GM12875 (cell line): ENCODE results near the gene MYO1G.

Experiments
- H3K4me3 ChIP-seq: one replicate; pipeline ENCODE4 v1.5.1; 2011; ENCODE audit warnings: low read depth, low read length, control low read depth
- TF ChIP-seq, protein P1 (sequence below): IDR thresholded peaks from 2 replicates; pipeline ENCODE4 v1.5.1; 2011; ENCODE audit warnings: low read depth, mild to moderate bottlenecking, control low read depth, inconsistent platforms, low read length, moderate library complexity, borderline replicate concordance; ENCODE audit not compliant: insufficient read depth

Gene MYO1G

DNA sequence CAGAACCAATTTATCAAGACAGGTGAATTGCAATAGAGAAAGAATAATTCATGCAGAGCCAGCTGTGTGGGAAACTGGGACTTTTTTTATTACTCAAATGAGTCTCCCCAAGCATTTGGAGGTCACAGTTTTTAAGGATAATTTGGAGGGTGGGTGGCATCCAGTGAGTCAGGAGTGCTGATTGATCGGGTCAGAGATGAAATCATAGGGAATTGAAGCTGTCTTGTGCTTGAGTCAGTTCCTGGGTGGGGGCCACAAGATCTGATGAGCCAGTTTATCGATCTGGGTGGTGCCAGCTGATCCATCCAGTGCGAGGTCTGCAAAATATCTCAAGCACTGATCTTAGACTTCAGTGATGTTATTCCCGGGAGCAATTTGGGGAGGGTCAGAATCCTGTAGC lies 9.9 kb upstream of the MYO1G start:
- no peak overlapping the region for H3K4me3 ChIP-seq
- TF ChIP-seq, protein P1, sequence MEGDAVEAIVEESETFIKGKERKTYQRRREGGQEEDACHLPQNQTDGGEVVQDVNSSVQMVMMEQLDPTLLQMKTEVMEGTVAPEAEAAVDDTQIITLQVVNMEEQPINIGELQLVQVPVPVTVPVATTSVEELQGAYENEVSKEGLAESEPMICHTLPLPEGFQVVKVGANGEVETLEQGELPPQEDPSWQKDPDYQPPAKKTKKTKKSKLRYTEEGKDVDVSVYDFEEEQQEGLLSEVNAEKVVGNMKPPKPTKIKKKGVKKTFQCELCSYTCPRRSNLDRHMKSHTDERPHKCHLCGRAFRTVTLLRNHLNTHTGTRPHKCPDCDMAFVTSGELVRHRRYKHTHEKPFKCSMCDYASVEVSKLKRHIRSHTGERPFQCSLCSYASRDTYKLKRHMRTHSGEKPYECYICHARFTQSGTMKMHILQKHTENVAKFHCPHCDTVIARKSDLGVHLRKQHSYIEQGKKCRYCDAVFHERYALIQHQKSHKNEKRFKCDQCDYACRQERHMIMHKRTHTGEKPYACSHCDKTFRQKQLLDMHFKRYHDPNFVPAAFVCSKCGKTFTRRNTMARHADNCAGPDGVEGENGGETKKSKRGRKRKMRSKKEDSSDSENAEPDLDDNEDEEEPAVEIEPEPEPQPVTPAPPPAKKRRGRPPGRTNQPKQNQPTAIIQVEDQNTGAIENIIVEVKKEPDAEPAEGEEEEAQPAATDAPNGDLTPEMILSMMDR = no peak

DNA sequence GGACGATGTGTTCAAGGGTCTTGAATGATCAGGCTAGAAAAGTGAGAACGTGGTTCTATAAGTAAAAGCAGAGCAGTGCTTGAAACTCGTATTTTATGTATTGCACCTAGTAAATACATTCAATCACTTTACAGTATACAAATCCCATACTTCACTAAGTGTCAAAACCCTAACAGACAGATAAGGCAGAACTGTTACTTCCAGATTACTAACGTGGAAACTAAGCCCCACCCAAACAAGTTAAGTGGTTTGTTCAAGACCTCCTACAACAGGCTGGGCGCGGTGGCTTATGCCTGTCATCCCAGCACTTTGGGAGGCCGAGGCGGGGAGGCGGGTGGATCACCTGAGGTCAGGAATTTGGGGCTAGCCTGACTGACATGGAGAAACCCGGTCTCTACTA lies 9.2 kb upstream of the MYO1G start:
- TF ChIP-seq, protein P1 = no peak
- no peak overlapping the region for H3K4me3 ChIP-seq

DNA sequence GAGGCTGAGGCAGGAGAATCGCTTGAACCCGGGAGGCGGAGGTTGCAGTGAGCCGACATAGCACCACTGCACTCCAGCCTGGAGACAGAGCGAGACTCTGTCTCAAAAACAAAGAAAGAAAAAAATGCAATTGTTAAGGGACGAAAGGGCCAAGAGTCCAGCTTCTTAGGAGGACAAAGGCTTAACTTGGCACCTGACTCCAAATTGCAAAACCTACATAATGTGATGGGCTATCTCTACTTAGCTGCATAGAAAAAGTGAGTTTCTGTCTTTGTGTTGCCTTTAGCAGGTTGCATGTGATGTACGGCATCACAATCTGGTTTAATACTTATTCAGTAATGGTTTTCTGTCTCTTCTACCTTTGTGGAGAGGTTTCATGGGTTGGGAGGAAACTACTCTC lies 8.6 kb upstream of the MYO1G start:
- no peak overlapping the region for H3K4me3 ChIP-seq
- TF ChIP-seq, protein P1 = no peak

DNA sequence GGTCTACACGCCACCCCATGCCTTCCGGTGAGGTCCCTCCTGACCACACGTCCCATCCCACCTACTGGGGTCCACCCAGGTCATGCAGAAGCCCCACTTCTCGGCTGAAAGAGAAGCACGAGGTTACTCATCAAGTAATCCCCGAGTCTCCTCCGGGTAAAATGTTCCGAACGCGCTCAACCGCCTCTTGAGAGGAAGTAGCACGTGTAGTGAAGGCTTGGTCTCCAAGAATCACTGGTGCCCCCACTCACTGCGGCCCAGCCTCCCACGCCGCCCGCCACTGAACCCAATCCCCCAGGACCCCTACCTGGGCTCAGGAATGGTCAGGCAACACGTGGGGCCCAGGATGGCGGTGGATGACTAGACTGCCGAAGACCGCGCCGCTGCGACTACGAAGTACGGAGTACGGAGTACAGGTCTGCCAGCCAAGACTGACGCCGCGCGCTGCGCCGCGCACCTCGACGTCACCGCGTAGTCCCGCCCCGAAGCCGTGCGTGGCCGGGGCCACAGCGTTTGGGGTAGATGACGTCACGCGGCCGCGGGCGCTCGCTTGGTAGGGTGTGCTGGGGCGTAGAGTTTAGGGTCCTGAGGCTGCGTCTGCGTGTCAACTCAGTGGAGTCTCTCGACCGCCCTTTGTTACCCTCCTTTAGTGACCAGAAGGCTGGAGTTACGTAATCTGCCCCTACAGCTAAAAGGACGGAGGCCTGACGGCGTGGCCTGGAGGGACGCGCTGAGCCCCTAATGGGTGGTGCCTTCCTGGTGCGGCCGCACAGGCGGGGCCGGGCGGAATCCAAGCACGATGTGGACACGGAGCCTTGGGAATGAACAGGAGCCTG lies 7.6 kb upstream of the MYO1G start:
- TF ChIP-seq, protein P1 = no peak
- H3K4me3 ChIP-seq = peak overlapping the region; percentile 98

DNA sequence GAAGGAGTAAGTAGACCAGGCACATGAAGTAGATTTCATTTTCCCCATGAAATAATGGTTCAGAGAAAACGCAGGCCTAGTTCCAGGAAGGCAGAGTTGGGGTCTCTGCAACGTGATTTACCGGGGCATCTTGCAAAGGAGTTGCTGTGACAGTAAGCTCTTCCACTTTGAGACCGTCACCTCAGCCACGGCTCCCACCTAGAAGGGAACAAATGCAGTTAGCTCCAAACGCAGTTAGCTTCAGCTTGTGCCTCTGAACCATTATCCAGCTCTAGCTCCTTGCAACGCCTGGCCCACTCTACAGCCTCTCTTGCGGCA lies 7.0 kb upstream of the MYO1G start:
- TF ChIP-seq, protein P1 = no peak
- H3K4me3 ChIP-seq = peak overlapping the region; percentile 98

DNA sequence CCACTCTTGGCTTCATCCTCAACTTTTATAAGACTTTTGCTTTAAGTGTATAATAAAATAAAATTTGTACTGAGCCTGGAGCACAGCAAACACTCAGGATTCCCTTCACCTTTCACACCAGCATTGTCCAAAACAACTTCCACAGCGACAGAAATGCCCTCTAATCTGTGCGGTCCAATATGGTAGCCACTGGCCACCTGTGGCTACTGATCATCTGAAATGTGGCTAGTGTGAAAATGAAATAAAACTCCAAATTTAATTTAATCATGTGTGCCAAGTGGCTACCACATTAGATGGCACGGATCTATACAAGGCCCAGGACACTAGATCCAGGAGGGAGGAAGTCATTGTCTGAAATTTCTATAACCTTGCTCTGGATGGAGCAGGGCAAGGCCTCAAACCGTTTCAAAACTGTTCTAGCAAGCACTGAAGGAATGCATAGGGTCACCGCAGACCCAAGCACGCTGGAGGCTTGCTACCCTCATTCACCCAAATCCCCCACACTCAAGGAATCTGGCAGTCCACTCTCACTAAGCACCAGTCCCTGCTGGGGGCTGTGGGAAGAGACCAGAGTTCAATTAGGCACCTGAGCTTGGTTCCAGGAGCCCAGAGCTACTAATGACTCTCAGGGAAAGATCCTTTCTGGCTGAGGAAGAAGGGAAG lies 6.3 kb upstream of the MYO1G start:
- peak overlapping the region; percentile 98 for H3K4me3 ChIP-seq
- TF ChIP-seq, protein P1 = no peak

DNA sequence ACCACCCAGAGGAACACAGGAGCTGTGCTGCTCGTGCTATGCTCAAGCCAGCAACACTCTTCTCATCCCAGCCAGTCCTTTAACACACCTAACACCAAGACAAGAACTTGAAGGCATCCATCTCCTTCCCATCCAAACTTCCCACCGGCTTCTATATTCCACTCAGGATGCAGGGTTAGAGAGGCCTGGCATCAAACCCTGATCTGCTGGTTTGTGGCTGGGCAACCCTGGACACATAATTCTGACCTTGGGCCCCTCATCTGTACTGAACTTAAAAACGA lies 5.6 kb upstream of the MYO1G start:
- TF ChIP-seq, protein P1 = no peak
- peak overlapping the region; percentile 98 for H3K4me3 ChIP-seq
